Smooth muscle cell (in vitro differentiated cells): ENCODE data around the gene CSH1. TPM values are rescaled to one million over a fixed set of nuclear protein-coding genes. Genes with fewer than 3 reads are reported as not detected.
"Not testable (repeated sequence)": the region's sequence is repeated elsewhere in the genome, so short reads cannot be mapped to it uniquely, and the experiment has no call there.

ENCODE experiments used
- DNase-seq: peaks from one replicate; lab custom pipeline; 2025; ENCODE audit not compliant: unreplicated experiment; lab: John Stamatoyannopoulos, UW
- H2AFZ ChIP-seq: fragments of 200-600 bp; sonication (generic); 2 replicates; pipeline ENCODE4 v1.6.0; 2016; ENCODE audit warnings: antibody characterized with exemption, low read depth, mild to moderate bottlenecking
- H3F3A ChIP-seq: fragments of 200-600 bp; sonication (generic); 2 replicates; pipeline ENCODE4 v1.6.0; 2017; ENCODE audit warnings: antibody characterized with exemption, low read depth
- H3K27ac ChIP-seq: fragments of 200-600 bp; sonication (generic); 2 replicates; pipeline ENCODE4 v1.5.1; 2016; ENCODE audit warnings: low read depth, mild to moderate bottlenecking
- H3K27me3 ChIP-seq: fragments of 200-600 bp; sonication (generic); 2 replicates; pipeline ENCODE4 v1.6.1; 2016; ENCODE audit warnings: low read depth, mild to moderate bottlenecking
- H3K36me3 ChIP-seq: fragments of 200-600 bp; sonication (generic); 2 replicates; pipeline ENCODE4 v1.5.1; 2016; ENCODE audit warnings: low read depth
- H3K4me1 ChIP-seq: fragments of 200-600 bp; sonication (generic); 2 replicates; pipeline ENCODE4 v1.5.1; 2016; ENCODE audit warnings: low read depth
- H3K4me2 ChIP-seq: fragments of 200-600 bp; sonication (generic); 2 replicates; pipeline ENCODE4 v1.6.0; 2016; ENCODE audit warnings: mild to moderate bottlenecking
- H3K4me3 ChIP-seq: fragments of 200-600 bp; sonication (generic); 2 replicates; pipeline ENCODE4 v1.5.1; 2016; ENCODE audit warnings: mild to moderate bottlenecking
- H3K79me2 ChIP-seq: fragments of 200-600 bp; sonication (generic); 2 replicates; pipeline ENCODE4 v1.6.0; 2016; ENCODE audit warnings: low read depth, mild to moderate bottlenecking
- H3K9ac ChIP-seq: fragments of 200-600 bp; sonication (generic); 2 replicates; pipeline ENCODE4 v1.6.0; 2016; ENCODE audit warnings: low read depth
- H3K9me3 ChIP-seq: fragments of 200-600 bp; sonication (generic); replicated peaks from 2 replicates; pipeline ENCODE4 v1.5.1; 2016; ENCODE audit warnings: low read depth
- H4K20me1 ChIP-seq: fragments of 200-600 bp; sonication (generic); 2 replicates; pipeline ENCODE4 v1.6.0; 2016; ENCODE audit warnings: low read depth
- WGBS: methylation state at CpG from one replicate; pipeline ENCODE4 v1.1.7; 2016; ENCODE audit warnings: low lambda C conversion rate; 5-methylcytosine and 5-hydroxymethylcytosine counted together
- polyA plus RNA-seq: library from polyadenylated mRNA; unstranded; fragments of >200 nt; fragmentation: Nextera tagmentation; extraction: Ambion mirVana; gene quantifications from 2 replicates; pipeline ENCODE4 v1.2.1, GENCODE V29; 2016
- total RNA-seq: library from RNA; depleted of rRNA; stranded (reverse); fragments of >200 nt; gene quantifications from 2 replicates; pipeline ENCODE4 v1.2.3, GENCODE V29; 2014
- TF ChIP-seq, protein P1 (sequence below): fragments of 200-600 bp; sonication (generic); IDR thresholded peaks from 2 replicates; pipeline ENCODE4 v1.5.1; 2017; ENCODE audit warnings: borderline replicate concordance, mild to moderate bottlenecking, antibody characterized with exemption; ENCODE audit not compliant: insufficient read depth, poor library complexity, severe bottlenecking

The CSH1 gene
- total RNA-seq = not detected in 2 replicates
- not detected in 2 replicates for polyA plus RNA-seq

DNA sequence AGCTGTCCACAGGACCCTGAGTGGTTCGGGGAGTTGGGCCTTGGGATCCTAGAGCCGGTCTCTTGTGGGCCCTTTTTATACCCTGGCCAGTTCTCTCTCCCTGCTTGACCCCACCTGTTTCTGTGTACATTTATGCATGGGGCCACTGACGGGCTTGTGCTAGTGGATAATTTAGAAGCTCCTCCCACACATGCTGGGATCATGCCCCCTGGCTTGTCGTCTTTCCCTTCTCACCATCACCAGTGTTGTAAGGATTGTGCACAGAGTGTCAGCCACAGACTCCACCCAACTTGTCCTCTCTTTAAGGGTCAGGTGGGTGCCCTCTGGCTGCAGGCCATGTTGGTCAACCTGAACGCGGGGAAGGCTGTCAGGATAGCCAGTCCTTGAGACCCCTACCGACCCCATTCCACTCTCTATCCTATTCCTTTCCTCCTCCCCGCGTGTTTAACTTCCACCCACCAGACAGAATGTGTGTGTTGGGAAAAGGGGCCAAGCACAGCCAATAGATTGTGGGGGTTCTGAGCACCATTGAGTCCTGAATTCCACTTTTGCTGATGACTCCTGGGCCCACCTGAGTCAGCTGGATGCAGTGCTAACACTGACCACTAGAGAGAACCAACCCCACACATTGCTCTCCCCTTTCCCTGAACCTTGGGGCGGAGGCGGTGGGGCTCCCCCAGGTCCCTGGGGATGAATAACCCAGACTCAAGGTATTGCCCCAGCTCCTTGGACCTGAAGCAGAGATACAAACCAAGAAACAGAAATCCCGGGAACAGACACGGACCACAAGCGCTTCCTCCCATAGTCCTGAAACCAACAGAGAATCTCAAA, at the start of gene CSH1:
Gene CSH1, minus strand, starts transcription at position 51 of the 831 bp plus-strand sequence. CDS start 63 bp downstream, outside the sequence.
- H3K79me2 ChIP-seq, H3K9ac ChIP-seq, H4K20me1 ChIP-seq, H3K27me3 ChIP-seq, H2AFZ ChIP-seq, H3K4me1 ChIP-seq, H3F3A ChIP-seq, H3K27ac ChIP-seq, H3K36me3 ChIP-seq, H3K4me3 ChIP-seq, H3K4me2 ChIP-seq, DNase-seq, H3K9me3 ChIP-seq: not testable (repeated sequence)
- WGBS = 94% methylated on average over 7 of the region's 14 CpGs

DNA sequence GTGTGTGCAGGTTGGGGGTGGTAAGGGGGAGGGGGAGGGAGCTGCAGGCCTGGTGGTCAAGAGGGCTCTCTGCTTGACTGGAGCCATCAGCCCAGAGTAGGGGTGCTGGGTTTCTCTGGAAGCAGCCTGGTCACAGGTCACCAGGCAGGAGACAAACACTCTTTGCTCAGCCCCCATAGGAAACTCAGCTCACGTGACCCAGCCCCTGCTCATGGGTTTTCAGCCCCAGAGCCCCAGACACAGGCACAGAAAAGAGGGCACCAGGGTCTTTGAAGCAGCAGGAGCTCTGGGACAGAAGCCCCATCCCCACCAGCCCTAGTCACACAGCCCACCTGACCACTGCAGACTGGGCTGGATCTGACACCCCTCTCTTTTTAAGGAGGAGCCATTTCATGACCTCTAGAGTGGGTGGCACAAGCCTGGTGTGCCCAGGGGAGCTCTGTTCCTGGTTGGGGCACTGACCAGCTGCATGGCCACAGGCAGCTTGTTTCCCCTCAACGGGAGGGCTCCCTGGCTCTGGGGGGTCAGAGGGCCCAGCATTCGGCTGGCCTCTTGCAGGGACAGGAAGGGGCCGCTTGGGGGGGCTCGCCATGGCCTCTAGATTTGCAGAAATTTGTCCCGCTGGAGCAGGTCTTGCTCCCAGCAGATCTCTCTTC, 49.5 kb upstream of the CSH1 start:
- TF ChIP-seq, protein P1, sequence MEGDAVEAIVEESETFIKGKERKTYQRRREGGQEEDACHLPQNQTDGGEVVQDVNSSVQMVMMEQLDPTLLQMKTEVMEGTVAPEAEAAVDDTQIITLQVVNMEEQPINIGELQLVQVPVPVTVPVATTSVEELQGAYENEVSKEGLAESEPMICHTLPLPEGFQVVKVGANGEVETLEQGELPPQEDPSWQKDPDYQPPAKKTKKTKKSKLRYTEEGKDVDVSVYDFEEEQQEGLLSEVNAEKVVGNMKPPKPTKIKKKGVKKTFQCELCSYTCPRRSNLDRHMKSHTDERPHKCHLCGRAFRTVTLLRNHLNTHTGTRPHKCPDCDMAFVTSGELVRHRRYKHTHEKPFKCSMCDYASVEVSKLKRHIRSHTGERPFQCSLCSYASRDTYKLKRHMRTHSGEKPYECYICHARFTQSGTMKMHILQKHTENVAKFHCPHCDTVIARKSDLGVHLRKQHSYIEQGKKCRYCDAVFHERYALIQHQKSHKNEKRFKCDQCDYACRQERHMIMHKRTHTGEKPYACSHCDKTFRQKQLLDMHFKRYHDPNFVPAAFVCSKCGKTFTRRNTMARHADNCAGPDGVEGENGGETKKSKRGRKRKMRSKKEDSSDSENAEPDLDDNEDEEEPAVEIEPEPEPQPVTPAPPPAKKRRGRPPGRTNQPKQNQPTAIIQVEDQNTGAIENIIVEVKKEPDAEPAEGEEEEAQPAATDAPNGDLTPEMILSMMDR = no peak
- H2AFZ ChIP-seq = no peak overlapping the region
- no peaks in the 10 kb centered on the region for H3K4me1 ChIP-seq
- no peak overlapping the region for H3K9ac ChIP-seq
- no peaks in the 10 kb centered on the region for H3K9me3 ChIP-seq
- H3K36me3 ChIP-seq = no peaks in the 10 kb centered on the region
- H3K4me2 ChIP-seq = no peak overlapping the region
- no peaks in the 10 kb centered on the region for H3K27me3 ChIP-seq
- H3K27ac ChIP-seq = no peak overlapping the region
- H4K20me1 ChIP-seq = no peaks in the 10 kb centered on the region
- DNase-seq = no peak
- no peaks in the 10 kb centered on the region for H3F3A ChIP-seq
- no peaks in the 10 kb centered on the region for H3K79me2 ChIP-seq
- 79% methylated on average over 6 of the region's 6 CpGs for WGBS
- H3K4me3 ChIP-seq = no peak overlapping the region

DNA sequence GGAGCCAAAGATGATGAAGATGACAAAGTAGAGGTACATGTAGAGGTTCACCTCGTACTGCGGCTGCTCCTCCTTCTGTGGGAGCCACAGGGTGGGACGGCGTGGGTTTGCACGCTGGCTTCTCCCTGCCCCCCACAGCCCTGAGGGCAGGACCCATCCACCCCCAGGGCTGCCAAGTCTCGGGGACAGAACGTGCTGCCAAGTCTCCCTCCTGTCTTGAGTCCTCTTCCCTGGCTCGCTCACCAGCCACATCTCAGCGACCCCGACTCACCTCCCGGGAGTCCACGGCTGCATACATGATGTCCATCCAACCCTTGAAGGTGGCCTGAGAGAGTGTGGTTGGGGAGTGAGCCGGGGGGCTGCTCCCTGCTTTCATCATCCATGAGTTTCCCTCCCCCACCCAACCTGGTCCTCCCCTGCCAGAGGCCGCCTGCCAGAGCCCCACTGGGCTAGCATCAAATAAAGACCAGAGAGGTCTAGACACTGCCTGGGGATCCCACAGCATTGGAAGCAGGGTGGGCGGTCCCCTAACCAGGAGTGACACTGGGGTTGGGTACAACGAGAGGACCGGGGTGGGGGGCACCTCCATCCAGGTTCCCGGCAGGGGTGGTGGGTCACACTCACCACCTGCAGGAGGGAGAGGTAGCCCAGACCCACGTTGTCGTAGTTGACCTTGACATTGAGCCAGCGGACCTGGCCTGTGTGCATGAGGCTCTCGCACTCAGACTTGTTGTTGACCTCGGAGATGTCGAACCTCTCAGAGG, 48.5 kb upstream of the CSH1 start:
- H3K36me3 ChIP-seq = no peaks in the 10 kb centered on the region
- DNase-seq = no peak
- H3K4me2 ChIP-seq = no peak overlapping the region
- no peaks in the 10 kb centered on the region for H3K27me3 ChIP-seq
- no peak overlapping the region for H3K9ac ChIP-seq
- H3K4me3 ChIP-seq = no peak overlapping the region
- 87% methylated on average over 22 of the region's 24 CpGs for WGBS
- H3F3A ChIP-seq = no peaks in the 10 kb centered on the region
- no peaks in the 10 kb centered on the region for H3K4me1 ChIP-seq
- no peak overlapping the region for H3K27ac ChIP-seq
- H4K20me1 ChIP-seq = no peaks in the 10 kb centered on the region
- H3K9me3 ChIP-seq = no peaks in the 10 kb centered on the region
- no peak overlapping the region for H2AFZ ChIP-seq
- TF ChIP-seq, protein P1 = no peak
- H3K79me2 ChIP-seq = no peaks in the 10 kb centered on the region

DNA sequence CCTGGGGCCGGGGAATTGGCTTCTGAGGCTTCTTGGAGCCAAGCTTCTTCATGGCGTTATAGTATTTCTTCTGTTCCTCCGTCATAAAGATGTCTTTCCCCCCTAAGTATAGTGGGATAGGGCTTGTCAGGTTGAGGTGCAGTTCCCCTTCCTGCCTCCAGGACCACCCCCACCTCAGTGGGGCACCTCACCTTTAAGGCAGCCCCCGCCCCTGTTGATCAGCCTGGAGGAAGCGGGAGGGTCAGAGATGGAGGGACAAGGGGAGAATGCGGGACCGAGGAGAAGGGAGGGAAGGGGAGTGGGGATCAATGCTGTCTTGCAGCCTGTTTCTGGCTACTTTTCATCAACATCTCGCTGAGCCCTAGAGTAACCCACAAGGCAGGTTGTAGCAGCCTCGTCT, 47.4 kb upstream of the CSH1 start:
- Histone ChIP-seq H3K79me2 (no peaks in the 10 kb centered on the region), H3K4me2 (no peak overlapping the region), H3K9ac (no peak overlapping the region), H2AFZ (no peak overlapping the region), H3K27me3 (no peaks in the 10 kb centered on the region), H3K9me3 (no peaks in the 10 kb centered on the region), H3K4me1 (no peaks in the 10 kb centered on the region), H3K36me3 (no peaks in the 10 kb centered on the region), H3K27ac (no peak overlapping the region), H3F3A (no peaks in the 10 kb centered on the region), H3K4me3 (no peak overlapping the region), H4K20me1 (no peaks in the 10 kb centered on the region)
- DNase-seq = no peak
- 81% methylated on average over 8 of the region's 9 CpGs for WGBS
- TF ChIP-seq, protein P1 = no peak
